ENCODE data around the gene TEX101.
"Not testable (repeated sequence)": the region's sequence is repeated elsewhere in the genome, so short reads cannot be mapped to it uniquely, and the experiment has no call there.

The TEX101 gene

DNA sequence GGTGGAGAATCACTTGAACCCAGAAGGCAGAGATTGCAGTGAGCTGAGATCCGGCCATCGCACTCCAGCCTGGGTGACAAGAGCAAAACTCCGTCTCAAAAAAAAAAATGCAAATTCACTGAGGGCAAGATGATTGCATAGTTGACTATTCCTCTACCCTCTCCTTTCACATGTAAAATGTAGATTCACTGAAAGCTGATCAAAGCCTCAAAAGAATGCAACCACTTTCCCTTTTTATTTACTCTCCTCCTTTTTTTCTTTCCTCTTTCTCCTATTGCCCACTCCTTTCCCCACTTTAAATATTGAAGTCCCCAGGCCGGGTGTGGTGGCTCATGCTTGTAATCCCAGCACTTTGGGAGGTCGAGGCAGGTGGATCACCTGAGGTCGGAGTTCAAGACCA is 6.3 kb downstream of the TEX101 start:
- DNase-seq (ENCODE audit: low spot score), result no peak

GRCh38 chr19:43422000-43422688 is 7.5 kb downstream of the TEX101 start:
- DNase-seq (ENCODE audit: low spot score), result no peak

- DNase-seq (ENCODE audit: low spot score), result no peak
These were observed 8.0 kb downstream of the TEX101 start for GRCh38 chr19:43422689-43423066.

GRCh38 chr19:43423779-43424178 is 9.1 kb downstream of the TEX101 start:
- no peak for DNase-seq (ENCODE audit: low spot score)

GRCh38 chr19:43425567-43426392 is 11.1 kb downstream of the TEX101 start:
- no peak for DNase-seq (ENCODE audit: low spot score)

- no peak for DNase-seq (ENCODE audit: low spot score)
These were observed 14.7 kb downstream of the TEX101 start for GRCh38 chr19:43429395-43429794.

GRCh38 chr19:43430142-43430710 is 15.5 kb downstream of the TEX101 start:
- DNase-seq (ENCODE audit: low spot score), result no peak

GRCh38 chr19:43430976-43431375 is 16.3 kb downstream of the TEX101 start:
- no peak for DNase-seq (ENCODE audit: low spot score)

DNA sequence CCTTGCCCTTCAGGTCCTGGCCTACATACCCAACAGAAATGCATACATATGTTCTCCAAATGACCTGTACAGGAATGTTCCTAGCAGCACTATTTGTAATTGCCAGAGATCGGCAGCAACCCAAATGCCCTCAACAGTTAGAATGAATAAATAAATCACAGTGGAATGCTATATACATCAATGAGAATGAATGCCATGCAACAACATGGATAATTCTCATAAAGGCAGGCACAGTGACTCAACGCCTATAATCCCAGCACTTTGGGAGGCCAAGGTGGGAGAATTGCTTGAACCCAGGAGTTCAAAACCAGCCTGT is 18.6 kb downstream of the TEX101 start:
- no peak for DNase-seq (ENCODE audit: low spot score)

- no peak for DNase-seq (ENCODE audit: low spot score)
These were observed 19.0 kb downstream of the TEX101 start for GRCh38 chr19:43433689-43434088.

- DNase-seq (ENCODE audit: low spot score), result no peak
These were observed 21.1 kb downstream of the TEX101 start for GRCh38 chr19:43435775-43436174.

DNA sequence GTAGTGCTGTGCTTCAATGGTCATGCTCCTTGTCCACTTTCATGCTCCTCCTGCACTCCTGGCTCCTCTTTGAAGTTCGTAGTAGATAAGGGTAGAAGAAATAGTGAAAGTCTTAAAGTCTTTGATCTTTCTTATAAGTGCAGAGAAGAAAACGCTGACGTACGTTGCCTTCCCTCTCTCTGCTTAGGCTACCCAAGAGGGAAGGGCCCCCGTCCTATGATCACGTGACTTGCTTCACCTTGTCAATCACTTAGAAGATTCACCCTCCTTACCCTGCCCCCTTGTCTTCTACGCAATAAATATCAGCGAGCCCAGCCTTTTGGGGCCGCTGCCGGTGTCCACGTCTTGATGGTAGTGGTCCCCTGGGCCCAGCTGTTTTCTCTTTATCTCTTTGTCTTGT is 22.6 kb downstream of the TEX101 start:
- not testable (repeated sequence) for DNase-seq (ENCODE audit: low spot score)

GRCh38 chr19:43437712-43438111 is 23.0 kb downstream of the TEX101 start:
- DNase-seq (ENCODE audit: low spot score), result no peak

- no peak for DNase-seq (ENCODE audit: low spot score)
These were observed 23.8 kb downstream of the TEX101 start for GRCh38 chr19:43438291-43439031.

- DNase-seq (ENCODE audit: low spot score), result no peak
These were observed 24.5 kb downstream of the TEX101 start for GRCh38 chr19:43439032-43439708.

DNA sequence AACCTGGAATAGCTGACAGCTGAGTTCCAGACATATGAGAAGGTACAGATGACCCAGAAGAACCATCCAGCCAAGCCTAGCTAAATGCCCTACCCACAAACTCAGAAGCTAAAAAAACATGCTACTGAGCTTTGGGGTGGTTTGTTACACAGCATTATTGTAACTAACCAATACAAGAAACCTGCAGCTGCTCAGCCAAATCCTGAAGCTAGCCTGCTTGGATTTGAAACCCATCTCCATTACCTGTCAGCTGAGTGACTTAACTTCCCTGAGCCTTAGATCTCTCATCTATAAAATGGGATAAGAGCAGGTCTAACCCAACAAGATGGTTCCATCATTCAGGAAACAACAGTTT is 25.0 kb downstream of the TEX101 start:
- no peak for DNase-seq (ENCODE audit: low spot score)

- no peak for DNase-seq (ENCODE audit: low spot score)
These were observed 27.0 kb downstream of the TEX101 start for GRCh38 chr19:43441716-43442115.

GRCh38 chr19:43444091-43444490 is 29.4 kb downstream of the TEX101 start:
- not testable (repeated sequence) for DNase-seq (ENCODE audit: low spot score)

- no peak for DNase-seq (ENCODE audit: low spot score)
These were observed 30.0 kb downstream of the TEX101 start for GRCh38 chr19:43444531-43445287.

GRCh38 chr19:43445426-43445825 is 30.7 kb downstream of the TEX101 start:
- no peak for DNase-seq (ENCODE audit: low spot score)

DNA sequence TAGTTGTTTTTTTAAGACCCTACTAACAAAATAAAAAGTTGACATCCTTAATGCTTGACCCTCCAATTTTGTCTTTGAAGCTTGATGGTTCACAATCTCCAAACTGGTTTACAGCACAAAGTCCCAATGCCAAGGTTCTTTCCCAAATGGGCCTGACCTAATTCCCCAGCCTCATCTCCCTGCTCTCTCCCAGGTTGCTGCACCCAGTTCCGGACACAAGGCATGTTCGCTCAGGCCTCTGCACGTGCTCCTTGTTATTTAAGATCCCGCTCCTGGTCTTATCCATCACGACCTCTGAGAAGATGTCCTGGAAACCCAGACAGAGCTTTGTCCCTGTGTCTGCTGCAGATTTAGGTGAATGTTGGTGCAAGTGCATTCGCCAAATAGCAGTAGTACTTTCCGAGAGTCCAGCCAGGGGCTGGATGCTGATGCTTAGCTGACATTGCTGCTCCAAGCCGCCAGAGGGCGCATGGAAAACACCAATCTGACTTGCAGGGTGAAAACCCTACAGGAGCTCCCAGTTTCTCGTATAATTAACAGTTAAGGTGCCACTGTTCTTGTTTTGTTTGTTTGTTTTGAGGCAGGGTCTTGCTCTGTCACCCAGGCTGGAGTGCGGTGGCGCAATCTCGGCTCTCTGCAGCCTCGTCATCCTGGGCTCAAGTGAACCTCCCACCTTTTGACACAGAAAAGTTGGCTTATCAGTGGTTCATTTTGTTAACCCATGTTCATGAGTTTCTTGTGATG is 32.2 kb downstream of the TEX101 start:
- DNase-seq (ENCODE audit: low spot score), result peak; percentile 83
